Activated CD4-positive, alpha-beta T cell treated with anti-CD3 and anti-CD28 coated beads, Interleukin-2, Interleukin-4, amounts not matched to agents 100 ng/mL and 50 ng/mL, durations not matched to agents 16 hours and 8 hours (primary cell): ENCODE data around the gene AGXT.

Experiments
- DNase-seq: peaks from one replicate; pipeline ENCODE4 v3.0.0-alpha.2; 2020; ENCODE audit warnings: low spot score

AGXT gene

GRCh38 chr2:240916571-240917008, 48.0 kb downstream of the AGXT start:
- no peak for DNase-seq

- no peak for DNase-seq
These were observed 48.5 kb downstream of the AGXT start for GRCh38 chr2:240917009-240917683.

DNA sequence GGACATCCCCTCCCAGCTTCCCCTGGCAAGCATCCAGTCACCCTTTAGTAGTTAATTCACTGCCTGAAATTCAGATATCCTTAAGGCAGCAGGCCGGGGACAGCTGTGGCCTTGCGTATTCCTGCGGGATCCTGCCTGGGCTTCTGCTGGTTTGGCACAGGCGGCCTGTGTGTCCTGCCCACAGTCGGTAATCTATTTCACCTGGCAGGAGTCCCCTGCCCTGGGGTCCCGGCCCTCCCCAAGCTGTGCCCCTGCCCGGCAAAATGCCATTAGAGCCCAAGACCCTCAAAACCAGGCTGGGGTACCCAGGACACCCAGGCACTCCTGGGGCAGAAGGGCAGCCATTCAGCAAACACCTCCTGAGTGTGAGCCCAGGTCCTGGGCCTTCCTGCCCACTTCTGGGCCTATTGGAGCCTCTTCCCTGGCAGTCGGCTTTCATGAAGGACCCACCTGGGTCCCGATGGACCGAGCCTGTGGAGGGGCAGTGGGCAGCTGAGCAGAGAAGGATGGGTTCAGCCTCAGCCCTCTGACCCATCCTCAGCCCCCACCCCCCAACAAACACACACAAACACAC, 49.1 kb downstream of the AGXT start:
- DNase-seq = no peak

DNA sequence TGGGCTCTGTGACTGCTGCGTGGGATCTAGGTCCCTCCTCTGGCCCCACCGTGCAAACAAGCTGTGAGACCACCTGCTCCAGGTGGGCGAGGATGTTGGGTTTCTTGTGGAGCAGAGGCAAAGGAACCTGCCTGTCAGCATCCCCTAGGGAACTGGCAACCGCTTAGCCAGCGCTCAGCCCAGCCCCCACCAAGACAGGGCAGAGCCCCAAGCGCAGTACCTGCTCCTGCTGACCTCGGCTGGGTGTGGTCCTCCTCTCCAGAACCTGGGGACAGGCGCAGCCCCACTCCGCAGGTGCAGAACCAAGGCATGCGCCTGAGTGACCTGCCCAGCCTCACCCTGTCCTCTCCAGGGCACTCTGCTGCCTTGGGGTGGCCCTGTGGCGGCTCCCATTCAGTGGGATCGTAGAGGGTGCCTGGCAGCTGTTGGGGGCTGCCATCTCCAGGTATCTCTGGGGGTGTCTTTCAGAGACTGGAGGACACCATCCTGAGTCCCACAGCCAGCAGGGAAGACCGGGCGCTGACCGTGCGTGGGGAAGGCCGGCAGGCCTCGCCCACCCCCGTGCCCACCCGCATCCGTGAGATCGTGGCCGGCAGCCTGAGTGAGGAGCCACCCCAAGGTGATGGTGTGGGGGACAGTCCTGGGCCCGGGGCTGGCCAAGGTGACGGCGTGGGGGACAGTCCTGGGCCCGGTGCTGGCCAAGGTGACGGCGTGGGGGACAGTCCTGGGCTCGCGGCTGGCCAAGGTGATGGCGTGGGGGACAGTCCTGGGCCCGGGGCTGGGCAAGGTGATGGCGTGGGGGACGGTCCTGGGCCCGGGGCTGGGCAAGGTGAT, 49.9 kb downstream of the AGXT start:
- DNase-seq = no peak

- no peak for DNase-seq
These were observed 50.6 kb downstream of the AGXT start for GRCh38 chr2:240919161-240919781.

DNA sequence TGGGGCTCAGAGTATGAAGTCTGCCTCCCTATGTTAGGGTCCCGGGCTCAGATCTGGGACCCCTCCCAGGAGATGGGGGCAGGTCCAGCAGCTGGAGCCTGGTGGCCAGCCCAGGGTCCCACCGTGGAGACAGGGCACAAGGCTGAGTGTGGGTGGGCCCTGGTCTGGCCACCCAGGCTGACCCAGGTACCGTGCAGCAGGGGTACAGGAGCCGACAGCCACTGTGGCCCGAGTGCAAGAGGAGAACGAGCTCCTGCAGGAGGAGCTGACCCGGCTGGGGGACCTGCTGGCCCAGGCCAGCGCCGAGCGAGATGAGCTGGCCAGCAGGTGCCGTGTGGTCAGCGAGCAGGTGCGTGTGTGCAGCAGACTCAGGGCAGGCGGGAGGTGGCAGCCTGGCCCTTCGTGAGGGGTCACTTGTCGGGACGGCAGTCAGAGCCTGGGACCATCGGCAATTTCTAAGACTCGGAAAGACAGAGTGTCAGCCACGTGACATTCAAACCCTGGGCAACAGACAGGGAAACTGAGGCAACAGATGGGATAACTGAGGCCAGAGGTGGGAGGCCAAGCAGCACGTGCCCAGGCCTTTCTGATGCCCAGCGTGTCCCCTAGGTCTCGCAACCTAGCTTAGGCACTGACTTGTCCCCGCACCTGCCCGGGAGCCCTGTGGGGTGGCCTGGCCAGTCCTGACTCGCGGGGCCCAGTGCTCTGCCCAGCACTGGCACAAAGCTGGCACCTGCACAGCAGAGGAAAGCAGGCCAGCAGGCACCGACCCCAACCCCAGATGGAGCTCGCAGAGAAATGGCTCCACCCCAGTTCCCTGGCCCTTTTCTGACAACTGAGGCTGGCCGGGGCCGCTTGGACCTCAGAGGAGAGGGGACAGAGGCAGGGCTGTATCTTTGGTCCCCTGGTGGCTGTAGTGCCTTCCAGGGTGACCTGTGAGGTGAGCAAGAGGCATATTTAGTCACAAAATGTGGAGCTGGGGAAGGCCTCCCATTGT, 51.5 kb downstream of the AGXT start:
- DNase-seq = no peak

- DNase-seq = no peak
These were observed 52.2 kb downstream of the AGXT start for GRCh38 chr2:240920783-240921231.

GRCh38 chr2:240921311-240921994, 52.8 kb downstream of the AGXT start:
- DNase-seq = no peak

GRCh38 chr2:240921995-240922244, 53.3 kb downstream of the AGXT start:
- DNase-seq = no peak

DNA sequence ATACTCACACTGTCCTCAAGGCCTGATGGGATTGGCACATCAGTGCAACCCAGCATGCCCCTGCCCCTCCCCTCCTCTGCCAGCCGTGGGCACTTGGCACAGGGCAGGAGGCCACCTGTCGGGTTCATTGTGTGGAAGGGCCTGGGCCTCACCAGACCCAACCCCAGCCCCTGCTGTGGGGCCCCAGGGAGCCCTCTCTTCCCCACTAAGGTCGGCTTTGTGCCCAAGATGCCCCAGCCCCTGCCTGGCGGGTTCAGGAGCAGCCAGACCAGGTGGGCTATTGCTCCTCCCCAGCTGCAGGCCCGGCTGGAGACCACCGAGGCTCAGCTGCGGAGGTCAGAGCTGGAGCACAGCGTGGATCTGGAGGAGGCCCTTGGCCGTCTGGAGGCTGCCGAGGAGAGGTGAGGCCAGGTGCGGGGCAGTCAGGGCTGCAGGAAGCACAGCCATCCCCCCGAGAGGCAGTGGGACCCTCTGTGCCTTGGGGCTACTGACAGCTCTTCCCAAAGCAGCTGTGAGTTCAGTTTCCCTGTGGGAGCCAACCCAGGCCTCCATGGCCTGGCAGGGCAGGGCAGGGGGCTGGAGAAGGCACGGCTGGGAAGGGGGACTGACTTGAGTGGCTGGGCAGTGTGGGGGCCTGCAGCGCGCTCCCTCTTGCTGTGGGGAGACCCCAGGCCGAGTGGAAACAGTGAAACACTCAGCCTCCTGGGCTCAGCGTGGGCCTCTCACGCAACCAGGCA, 53.8 kb downstream of the AGXT start:
- no peak for DNase-seq

GRCh38 chr2:240922982-240923537, 54.4 kb downstream of the AGXT start:
- no peak for DNase-seq

- no peak for DNase-seq
These were observed 56.6 kb downstream of the AGXT start for GRCh38 chr2:240925191-240925567.

DNA sequence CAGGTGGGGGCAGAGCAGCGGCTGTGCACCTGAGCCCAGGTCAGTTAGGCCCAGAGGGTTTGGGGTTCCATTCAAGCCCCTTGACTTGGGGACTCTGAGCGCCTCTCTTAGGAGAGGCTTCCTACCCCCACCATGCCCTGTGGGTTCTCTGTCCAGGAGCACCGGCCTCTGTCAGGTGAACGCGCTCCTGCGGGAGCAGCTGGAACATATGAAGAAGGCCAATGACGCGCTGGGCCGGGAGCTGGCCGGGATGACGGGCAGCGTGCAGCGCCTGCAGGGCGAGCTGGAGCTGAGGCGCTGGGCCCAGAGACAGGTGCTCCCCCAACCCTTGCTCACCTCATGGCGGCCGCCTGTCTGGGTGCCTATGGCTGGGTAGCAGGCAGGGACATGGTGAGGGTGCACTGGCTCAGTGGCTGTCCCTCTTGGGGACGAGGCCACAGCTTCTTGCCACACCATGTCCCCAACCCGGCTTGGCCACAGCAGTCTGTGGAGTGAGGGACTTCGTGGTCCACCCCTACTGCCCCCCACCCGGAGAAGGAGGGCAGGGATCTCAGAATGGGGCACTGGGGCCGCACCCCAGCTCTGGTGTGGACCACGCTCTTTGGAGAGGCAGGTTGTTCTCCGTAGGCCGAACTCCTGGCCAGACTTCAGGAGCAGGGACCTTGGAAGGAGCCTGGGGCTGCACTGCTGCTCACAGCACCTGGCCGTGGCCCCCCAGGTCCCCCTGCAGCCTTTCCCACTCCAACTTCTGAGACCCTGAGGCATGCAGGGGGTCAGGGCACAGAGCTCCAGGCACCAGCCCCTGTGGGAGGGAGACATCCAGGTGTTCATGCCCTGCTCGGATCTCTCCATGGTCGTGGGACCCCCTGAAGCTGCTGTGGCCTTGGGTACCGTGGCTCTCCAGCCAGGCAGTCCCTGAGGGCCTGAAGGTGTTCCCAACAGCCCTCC, 57.2 kb downstream of the AGXT start:
- DNase-seq = no peak

DNA sequence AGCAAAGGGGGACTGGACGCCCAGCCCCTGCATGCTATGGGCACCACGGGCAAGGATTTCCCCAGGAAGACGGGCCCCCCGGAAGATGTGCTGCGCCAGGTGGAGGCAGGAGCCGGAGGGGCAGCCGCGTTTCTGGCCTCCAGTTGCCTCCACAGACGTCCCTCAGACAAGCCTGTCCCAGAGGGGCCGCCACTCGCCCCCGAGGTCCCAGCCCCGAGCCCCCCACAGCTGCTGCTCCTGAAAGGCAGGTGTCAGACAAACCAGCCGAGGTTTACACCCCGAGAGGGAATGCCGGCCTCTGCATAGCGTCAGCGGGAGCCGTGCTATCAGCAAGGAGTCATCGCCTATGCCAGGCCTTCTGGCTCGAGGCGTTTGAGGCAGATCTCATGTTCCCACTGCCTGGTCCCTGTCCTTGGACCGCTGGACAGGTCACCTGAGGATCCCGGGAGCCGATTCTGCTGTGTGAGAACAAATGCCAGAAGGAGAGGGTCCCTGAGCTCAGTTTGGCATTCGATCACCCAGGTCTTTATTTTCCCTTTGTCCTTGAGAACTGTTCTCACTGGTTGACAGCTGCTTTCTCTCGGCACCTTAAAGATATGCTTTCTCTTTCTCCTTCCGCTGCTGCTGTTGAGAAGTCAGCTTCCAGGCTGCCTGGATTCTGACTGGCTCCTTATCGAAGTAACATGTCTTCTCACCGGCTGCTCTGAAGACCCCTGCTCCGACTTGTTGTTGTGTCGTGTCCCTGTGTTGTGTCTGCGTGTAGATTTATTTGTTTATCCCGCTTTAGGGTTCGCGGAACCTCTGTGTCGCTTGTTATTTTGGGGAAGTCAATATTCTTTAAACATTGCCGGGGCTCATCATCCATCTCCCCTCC, 58.1 kb downstream of the AGXT start:
- DNase-seq = no peak

- DNase-seq = no peak
These were observed 58.8 kb downstream of the AGXT start for GRCh38 chr2:240927390-240927781.

GRCh38 chr2:240928476-240929363, 60.1 kb downstream of the AGXT start:
- DNase-seq = no peak
